Kidney (tissue), 14 donors: ENCODE results near the gene RAE1. TPM values are rescaled to one million over a fixed set of nuclear protein-coding genes. Genes with fewer than 3 reads are reported as not detected.
A peak's percentile ranks its signal among the peaks of the same experiment; 100 is the strongest.

Source experiments
- DNase-seq, 5 donors: peaks; one replicate each; pipeline ENCODE4 v3.0.0-alpha.2; 2013 to 2020
- FAIRE-seq: peaks from 2 replicates; lab custom pipeline; 2012; peaks lifted over from hg19 to GRCh38; lab: Jason Lieb, UNC
- H3K27ac ChIP-seq, 2 donors: one replicate each; pipeline ENCODE4 v1.7.0; 2013; ENCODE audit warnings: low read depth in 2 of 2, low read length in 2 of 2, inconsistent platforms in 1 of 2
- H3K27me3 ChIP-seq: one replicate; pipeline ENCODE4 v1.7.1; 2013; ENCODE audit warnings: low read length, inconsistent platforms; ENCODE audit not compliant: control insufficient read depth, insufficient read depth
- H3K36me3 ChIP-seq, 3 donors: one replicate each; pipeline versions ENCODE4 v1.7.0 to v1.7.1; 2013; ENCODE audit warnings: low read length in 3 of 3, control low read depth in 1 of 3, inconsistent platforms in 1 of 3; ENCODE audit not compliant: insufficient read depth in 3 of 3, control insufficient read depth in 2 of 3
- H3K4me1 ChIP-seq, 3 donors: one replicate each; pipeline versions ENCODE4 v1.7.0 to v1.7.1; 2013; ENCODE audit warnings: low read length in 3 of 3, inconsistent platforms in 1 of 3, low read depth in 1 of 3; ENCODE audit not compliant: control insufficient read depth in 2 of 3, insufficient read depth in 2 of 3
- H3K4me3 ChIP-seq, 3 donors: one replicate each; pipeline versions ENCODE4 v1.7.0 to v1.8.1; 2013; ENCODE audit warnings: low read length in 3 of 3, control low read depth in 1 of 3, inconsistent platforms in 1 of 3
- H3K9ac ChIP-seq, 3 donors: one replicate each; pipeline versions ENCODE4 v1.7.0 to v1.7.1; 2013; ENCODE audit warnings: low read length in 3 of 3, control low read depth in 1 of 3, inconsistent platforms in 1 of 3
- H3K9me3 ChIP-seq, 3 donors: one replicate each; pipeline versions ENCODE4 v1.7.0 to v1.7.1; 2013; ENCODE audit warnings: low read length in 3 of 3, control low read depth in 1 of 3, inconsistent platforms in 1 of 3; ENCODE audit not compliant: control insufficient read depth in 2 of 3, insufficient read depth in 1 of 3
- intact Hi-C: fragments of 100-400 bp; cut with DNase I; formaldehyde crosslinking; loops from one replicate; pipeline ENCODE4 v1.11.1; 2022
- polyA plus RNA-seq: library from polyadenylated mRNA; stranded (reverse); fragments of 350-450 nt; fragmentation: Illumina TruSeq; extraction: RNeasy Lipid Tissue Mini Kit (QIAGEN cat#74804); gene quantifications from one replicate; pipeline ENCODE4 v1.2.3, GENCODE V29; 2014; ENCODE audit warnings: low read depth, low replicate concordance; ENCODE audit not compliant: insufficient read depth
- total RNA-seq: library from RNA; stranded (reverse); fragmentation: NEBNext Ultra II Directional; extraction: Animal tissue kit (Norgen Biotek cat#: 25700); gene quantifications from one replicate; pipeline ENCODE4 v1.2.1, GENCODE V29; 2021
- TF ChIP-seq, protein P1 (sequence below): IDR thresholded peaks from 3 replicates; pipeline ENCODE4 v1.5.1; 2012; ENCODE audit warnings: mild to moderate bottlenecking, moderate library complexity, borderline replicate concordance; ENCODE audit not compliant: insufficient read depth; ENCODE audit errors: extremely low read depth
- donor health status: control.
- donor health status: control.
- donor health status: control.
- donor health status: control.
- donor health status: control.
- donor health status: DM: yes; HTN: yes; CAD: no.
- donor health status: Normal renal cell carcinoma (clear cell type).

The RAE1 gene
- total and polyA plus RNA-seq, 2 donors from 2014 or later: 19.5 to 26.3 TPM

DNA sequence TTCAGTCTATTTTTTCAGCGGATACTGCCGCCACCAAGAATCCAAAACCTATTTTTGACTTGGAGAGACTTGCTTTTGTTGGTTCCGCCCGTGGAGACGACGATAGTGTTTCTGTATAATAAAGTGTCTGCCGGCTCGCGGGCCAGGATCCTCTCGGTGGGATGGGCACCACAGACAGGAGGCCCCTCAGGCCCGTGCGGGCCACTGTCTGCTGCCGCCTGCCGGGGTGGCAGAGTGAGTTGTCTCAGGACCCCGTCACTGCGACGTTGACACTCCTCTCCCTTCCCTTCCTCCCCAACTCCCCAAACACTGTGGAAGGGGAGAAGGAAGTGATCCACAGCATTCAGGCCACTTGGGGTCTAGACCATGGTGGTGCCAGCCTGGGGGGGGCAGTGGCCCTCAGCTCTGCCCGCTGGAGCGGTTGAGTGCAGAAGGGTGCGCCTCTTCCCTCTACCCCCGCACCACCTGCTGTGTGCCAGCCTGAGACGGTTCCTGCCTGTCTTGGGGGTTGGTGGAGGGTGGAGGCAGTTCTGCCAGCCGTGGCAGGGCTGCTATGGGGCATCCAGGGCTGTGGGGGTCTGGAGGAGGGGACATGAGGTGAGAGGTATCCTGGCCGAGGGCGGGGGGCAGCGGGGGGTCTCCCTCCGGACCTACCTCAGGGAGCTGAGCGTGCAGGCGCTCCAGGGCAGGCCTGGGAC is 57.6 kb downstream of the RAE1 start:
- Histone ChIP-seq H3K9ac (no peak overlapping the region), H3K36me3 (peaks cover 0 to 11% (median 2%) of the 10 kb centered on the region in 3 donors), H3K27me3 (no peaks in the 10 kb centered on the region), H3K9me3 (no peaks in the 10 kb centered on the region), H3K27ac (no peak overlapping the region), H3K4me1 (no peaks in the 10 kb centered on the region), H3K4me3 (no peak overlapping the region)
- no peak for FAIRE-seq
- TF ChIP-seq, protein P1, sequence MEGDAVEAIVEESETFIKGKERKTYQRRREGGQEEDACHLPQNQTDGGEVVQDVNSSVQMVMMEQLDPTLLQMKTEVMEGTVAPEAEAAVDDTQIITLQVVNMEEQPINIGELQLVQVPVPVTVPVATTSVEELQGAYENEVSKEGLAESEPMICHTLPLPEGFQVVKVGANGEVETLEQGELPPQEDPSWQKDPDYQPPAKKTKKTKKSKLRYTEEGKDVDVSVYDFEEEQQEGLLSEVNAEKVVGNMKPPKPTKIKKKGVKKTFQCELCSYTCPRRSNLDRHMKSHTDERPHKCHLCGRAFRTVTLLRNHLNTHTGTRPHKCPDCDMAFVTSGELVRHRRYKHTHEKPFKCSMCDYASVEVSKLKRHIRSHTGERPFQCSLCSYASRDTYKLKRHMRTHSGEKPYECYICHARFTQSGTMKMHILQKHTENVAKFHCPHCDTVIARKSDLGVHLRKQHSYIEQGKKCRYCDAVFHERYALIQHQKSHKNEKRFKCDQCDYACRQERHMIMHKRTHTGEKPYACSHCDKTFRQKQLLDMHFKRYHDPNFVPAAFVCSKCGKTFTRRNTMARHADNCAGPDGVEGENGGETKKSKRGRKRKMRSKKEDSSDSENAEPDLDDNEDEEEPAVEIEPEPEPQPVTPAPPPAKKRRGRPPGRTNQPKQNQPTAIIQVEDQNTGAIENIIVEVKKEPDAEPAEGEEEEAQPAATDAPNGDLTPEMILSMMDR: no peak
- intact Hi-C loops: no loop called here
- no peak for DNase-seq

DNA sequence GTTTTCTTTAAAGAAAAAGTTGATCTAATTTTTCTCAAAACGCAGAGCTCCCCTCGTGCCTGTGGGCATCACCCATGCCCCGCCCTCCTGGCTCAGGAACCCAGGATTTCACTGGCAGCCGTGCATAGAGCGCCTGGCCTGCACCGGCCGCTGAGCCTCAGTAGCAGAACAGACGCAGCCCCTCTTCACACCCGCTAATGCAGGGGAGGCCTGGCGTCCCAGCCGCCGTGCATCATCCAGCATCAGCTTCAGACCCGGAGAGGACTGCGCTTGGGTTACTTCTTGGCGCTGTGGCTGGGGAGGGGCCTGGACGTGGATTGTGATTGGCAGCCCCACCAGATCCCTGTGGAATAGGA is 58.2 kb downstream of the RAE1 start:
- intact Hi-C loops: no loop called here
- H3K36me3 ChIP-seq: peaks cover 0 to 11% (median 2%) of the 10 kb centered on the region in 3 donors
- no peak overlapping the region for H3K4me3 ChIP-seq
- no peaks in the 10 kb centered on the region for H3K9me3 ChIP-seq
- no peak overlapping the region for H3K9ac ChIP-seq
- DNase-seq (peak in 1 of 5 donors; percentile 40), FAIRE-seq (no peak)
- TF ChIP-seq, protein P1: no peak
- H3K4me1 ChIP-seq: no peaks in the 10 kb centered on the region
- no peaks in the 10 kb centered on the region for H3K27me3 ChIP-seq
- H3K27ac ChIP-seq: no peak overlapping the region

DNA sequence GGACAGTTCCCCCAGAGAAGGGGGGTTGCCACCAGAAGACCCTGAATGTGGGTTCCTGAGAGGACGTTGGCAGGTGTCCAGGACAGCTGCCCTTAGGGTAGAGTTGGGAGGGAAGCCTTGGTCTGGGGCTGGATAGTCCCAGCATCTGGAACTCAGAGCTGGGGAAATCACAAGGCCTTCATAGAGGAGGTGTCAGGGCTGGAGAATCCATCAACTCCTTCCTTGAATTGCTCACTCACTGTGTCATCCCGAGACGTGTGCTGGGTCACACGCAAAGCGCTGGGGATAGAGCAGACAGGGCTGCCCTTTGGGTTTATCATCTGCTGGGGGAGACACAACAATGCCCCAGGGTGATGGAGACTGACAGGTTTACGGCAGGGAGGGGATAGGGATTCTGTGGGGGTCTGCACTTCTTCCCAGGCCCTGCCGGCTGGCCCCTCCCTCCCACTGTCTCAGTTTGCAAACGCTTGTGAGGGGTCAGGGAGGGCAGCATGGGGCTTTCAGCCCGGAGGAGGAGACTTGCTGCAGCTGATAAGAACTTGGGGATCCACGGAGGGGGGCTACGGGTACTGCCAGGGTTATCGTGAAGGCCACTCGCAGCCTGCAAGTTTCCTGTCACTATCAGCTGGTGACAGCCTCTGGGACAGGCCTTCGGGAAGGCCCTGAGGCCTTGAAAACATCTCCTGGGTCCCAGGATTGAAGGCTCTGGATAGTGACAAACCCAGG is 58.8 kb downstream of the RAE1 start:
- FAIRE-seq (no peak), DNase-seq (peak in 3 of 5 donors; percentile 38 to 78 (median 47))
- no peaks in the 10 kb centered on the region for H3K4me1 ChIP-seq
- H3K4me3 ChIP-seq: no peak overlapping the region
- no peaks in the 10 kb centered on the region for H3K9me3 ChIP-seq
- TF ChIP-seq, protein P1: no peak
- intact Hi-C loops: no loop called here
- H3K9ac ChIP-seq: no peak overlapping the region
- peaks cover 0 to 11% (median 2%) of the 10 kb centered on the region in 3 donors for H3K36me3 ChIP-seq
- H3K27me3 ChIP-seq: no peaks in the 10 kb centered on the region
- H3K27ac ChIP-seq: no peak overlapping the region
